Stimulated activated CD4-positive, alpha-beta T cell treated with anti-CD3 and anti-CD28 coated beads, Interleukin-2, amount 100 ng/mL, for 24 hours (primary cell): ENCODE data around the gene SOCS1.

Experiments used
- DNase-seq, 2 donors: peaks; one replicate each; pipeline ENCODE4 v3.0.0-alpha.2; 2020

Gene SOCS1

DNA sequence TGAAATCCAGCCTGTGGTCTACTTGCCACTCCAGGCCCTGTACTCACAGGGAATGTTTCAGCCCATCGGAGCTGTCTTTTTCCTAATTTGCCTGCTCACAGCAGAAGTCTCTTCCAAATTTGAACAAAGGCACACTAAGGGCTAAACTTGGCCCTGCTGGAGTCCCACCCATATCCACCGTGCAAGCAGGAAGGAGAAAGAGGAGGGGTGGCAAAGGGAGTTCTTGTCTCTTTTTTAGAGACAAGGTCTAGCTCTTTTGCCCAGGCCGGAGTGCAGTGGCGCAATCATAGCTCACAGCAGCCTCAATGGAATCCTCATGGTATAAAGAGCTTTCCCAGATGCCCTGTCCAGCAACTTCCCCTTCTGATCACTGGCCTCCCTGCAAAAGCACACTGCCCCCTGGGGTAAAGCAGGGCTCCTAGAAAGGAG is 27.8 kb upstream of the SOCS1 start:
- DNase-seq = no peak

DNA sequence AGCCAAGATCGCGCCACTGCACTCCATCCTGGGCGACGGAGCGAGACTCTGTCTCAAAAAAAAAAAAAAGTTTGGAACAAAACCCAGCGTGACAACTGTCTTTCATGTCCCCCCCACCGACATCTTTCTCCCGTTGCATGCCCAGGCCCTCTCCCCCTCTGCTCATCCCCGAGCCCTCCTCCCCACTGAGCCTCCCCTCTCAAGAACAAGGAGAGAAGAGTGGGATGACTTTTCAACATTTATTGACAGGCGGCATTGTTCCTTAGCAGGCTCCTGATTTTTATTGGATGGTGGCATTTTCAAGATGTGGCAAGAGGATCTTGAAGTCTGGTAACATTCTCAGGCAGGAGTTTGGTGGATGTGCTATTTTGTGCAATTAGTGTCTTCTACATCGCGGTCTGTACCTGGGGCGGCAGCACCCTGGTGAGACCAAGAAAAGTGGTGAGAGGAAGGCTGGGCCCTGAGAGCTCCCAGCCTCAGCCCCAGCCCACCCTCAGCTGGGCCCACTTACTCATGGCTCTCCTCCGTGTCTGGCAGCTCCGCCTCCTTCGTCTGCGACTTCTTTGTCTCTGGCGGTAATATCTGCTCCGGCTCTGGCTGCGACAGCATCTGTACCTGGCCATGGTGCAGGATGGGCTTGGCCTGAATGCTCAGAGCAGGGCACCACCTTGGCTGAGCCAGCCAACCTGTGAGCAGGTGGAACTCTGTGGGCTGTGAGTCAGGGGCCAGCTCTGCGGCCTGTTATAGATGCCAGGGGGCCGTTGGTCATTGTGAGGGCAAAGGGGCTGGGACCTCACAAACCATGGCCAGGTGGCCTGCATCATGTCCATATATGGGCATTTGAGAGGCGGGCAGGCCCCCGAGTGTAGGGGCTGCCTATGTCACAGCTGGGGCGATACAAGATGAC is 24.9 kb upstream of the SOCS1 start, which contains the start of gene PRM1:
TSS of gene PRM1 (minus strand) at position 715 of the 907 bp plus-strand sequence. CDS start at position 623, 92 bp downstream.
- DNase-seq = no peak

GRCh38 chr16:11278681-11279628 is 23.0 kb upstream of the SOCS1 start:
- DNase-seq = no peak

DNA sequence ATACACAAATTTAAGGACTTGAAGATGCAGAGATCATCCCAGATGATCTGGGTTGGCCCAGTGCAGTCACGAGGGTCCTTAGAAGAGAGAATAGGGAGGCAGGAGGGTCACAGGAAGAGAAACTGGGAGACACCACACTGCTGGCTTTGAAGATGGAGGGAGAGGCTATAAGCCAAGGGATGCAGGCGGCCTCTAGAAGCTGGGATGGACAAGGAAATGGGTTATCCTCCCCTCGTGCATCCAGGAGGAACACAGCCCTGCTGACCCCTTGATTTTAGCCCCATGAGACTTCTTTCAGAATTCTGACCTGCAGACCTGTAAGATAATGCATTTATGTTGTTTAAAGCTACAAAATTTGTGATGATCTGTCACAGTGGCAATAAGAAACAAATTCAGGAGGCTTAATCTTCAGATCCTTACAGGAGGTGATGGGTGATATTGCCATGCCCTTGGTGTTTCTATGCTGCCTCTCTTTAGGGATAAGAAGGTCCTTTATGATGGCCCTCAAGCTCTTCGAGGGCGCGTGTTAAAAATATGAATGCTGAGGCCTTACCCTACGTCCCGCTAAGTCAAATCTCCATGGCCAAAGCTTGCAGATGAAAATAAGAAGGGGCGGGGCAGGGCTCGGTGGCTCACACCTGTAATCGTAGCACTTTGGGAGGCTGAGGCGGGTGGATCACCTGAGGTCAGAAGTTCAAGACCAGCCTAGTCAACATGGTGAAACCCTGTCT is 21.8 kb upstream of the SOCS1 start:
- DNase-seq = no peak

- DNase-seq = no peak
These were observed 21.0 kb upstream of the SOCS1 start for GRCh38 chr16:11276896-11277593.

- no peak for DNase-seq
These were observed 20.3 kb upstream of the SOCS1 start, which contains the start of gene PRM2 for GRCh38 chr16:11276143-11276895. PRM2 (minus strand) TSS chr16:11276480; CDS start chr16:11276370, 110 bp downstream.

DNA sequence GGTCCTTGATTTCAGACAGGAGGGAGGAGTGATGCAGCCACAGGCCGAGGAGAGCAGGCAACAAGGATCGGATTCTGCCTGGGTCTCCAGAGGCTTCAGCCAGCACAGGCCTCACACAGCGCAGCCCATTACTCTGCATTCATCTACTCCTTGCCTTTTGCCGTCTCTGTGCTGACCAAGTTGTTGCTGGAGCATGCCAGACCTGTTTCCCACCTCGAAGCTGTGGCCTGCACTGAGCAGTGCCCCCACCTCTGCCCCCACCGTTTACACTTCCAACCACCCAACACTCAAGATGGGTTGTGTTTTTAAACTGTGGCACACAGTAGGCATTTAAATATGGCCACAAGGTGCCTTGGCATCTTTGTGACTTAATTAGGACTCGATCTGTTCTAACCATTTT is 19.0 kb upstream of the SOCS1 start:
- DNase-seq = no peak

DNA sequence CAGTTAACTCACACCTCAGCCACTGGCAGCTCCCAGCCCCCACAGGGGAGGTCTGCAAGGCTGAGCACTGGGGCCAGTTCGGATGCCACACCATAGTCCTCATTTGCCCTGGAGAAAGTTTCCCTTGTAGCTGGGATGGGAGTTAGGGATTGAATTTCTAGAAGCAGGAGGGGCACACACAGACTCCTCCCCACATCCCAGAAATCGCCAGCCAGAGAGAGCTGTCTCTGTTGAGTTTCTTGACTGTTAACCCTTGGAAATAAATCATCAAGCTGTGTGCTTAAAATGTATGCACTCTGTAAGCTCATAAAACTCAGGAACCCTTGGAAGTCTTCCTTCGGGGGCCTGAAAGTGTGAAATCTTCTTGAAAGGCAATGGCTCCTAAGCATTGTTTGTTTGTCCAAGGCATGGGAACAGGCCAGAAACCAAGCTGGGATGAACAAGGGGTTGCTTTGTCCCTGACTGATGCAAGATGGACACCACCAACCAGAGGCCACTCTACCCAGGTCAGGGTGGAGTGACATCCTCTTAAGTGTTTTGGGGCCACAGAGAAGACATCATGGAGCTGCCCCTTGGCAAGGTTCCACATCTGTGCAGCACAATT is 17.8 kb upstream of the SOCS1 start:
- DNase-seq = no peak

- no peak for DNase-seq
These were observed 17.1 kb upstream of the SOCS1 start, which contains the start of gene PRM3 for GRCh38 chr16:11272921-11273720. PRM3 (minus strand) TSS chr16:11273629; CDS start chr16:11273595, 34 bp downstream.

DNA sequence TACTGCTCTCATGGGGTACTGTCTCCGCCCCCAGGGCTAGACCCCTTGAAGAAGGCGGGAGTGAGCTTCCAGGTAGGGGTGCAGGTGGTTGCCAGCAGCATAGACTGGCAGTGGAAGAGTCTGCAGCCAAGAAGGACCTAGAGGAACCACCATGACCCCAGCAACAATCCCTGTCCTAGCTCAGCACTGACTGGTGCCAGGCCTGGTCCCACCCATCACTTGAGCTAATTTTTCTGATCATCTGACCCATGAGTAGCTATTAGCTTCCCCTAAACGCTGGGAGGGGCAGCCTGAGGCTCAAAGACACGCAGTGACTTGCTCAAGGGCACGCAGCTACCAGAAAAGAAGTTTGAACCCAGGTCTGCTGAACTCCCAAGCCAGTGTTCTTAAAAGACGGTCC is 16.5 kb upstream of the SOCS1 start:
- no peak for DNase-seq

DNA sequence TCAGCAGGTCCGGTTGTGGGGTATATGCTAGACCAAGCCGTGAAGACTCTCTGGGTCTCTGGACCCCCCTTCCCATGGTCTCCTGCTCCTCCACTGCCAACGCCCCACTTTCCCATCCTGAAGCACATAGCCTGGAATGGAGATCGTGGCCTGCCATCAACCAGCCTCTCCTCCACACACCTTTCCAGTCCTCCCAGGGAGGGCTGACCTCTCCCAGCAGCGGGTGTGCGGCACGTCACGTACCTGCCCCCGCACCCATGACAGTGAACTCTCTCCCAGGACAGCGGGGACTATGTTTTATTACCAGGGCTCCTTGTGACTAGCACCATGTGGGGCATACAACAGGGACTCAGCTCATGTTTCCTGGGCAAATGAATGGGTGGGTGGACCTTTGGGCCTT is 15.6 kb upstream of the SOCS1 start:
- DNase-seq = no peak

DNA sequence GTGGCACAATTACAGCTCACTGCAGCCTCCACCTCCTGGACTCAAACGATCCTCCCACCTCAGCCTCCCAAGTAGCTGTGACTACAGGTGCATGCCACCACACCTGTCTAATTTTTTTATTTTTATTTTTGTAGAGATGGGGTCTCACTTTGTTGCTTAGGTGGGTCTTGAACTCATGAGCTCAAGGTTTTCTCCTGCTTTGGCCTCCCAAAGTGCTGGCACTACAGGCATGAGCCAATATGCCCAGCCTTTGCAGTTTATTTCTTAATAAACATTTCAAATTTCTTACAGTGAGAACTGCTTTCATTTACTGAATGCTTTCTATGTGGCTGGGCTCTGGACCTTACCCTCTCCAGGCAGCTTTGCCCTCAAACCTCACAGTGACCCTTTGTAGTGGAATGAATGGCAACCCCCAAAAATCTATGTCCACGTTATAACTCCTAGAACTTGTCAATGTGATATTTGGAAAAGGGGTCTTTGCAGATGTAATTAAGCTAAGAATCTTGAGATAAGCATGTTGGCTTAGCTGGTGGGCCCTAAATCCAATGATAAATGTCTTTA is 14.7 kb upstream of the SOCS1 start:
- DNase-seq = no peak

GRCh38 chr16:11268921-11269375 is 12.9 kb upstream of the SOCS1 start, which contains the start of gene TNP2:
TNP2 (minus strand) TSS chr16:11269325; CDS start chr16:11269262, 63 bp downstream.
- no peak for DNase-seq

- no peak for DNase-seq
These were observed 9.1 kb upstream of the SOCS1 start for GRCh38 chr16:11265124-11265523.

DNA sequence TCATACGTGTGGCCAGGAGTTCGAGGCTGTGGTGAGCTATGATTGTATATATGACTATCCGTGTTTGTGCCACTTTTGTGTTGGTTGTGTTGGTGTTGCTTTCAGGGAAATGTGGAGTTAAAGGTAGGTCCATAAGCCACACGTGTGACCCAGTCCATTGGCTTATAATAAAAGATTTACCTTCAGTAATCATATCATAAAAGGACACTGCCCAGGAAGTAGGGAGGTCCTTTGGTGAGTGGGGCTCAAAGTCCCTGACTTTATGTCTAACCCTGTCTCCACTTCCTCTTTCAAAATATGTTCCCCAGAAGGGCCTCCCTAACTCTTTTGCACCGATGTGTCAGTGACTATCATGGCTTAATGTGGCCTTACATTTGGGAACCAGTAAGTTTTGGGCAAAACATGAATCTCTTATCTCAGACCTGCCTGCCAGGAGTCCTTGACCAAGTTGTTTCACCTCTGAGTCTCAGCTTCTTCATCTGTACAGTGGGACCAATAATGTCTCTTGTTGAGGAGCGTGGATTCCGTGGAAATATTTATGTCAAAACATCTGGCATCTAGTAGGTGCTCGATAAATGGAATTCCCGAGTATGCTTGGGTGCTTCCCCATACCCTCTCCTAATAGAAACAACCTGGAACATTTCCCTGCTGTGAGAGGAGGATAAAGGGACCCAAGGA is 8.3 kb upstream of the SOCS1 start:
- DNase-seq = no peak

DNA sequence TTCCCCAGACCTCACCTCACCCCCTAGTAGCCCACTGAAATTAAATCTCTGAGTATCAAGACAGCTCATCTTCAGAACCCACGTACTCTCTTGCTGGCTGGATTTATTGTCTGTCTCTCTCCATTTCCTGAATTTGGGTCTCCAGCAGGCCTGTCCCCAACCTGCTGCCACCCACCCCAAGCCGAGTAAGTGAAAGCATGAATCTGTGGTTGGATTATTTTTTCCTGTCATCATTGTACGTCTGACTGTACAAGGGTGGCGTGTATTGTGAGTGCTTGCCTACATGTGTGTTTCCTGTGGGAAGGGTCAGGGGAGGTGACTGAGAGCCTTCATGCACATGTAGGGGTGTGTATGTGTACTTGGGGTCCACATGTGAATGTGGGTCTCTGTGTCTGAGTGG is 7.7 kb upstream of the SOCS1 start:
- peak; percentile 64 to 70 for DNase-seq

- no peak for DNase-seq
These were observed 6.9 kb upstream of the SOCS1 start for GRCh38 chr16:11262915-11263314.

DNA sequence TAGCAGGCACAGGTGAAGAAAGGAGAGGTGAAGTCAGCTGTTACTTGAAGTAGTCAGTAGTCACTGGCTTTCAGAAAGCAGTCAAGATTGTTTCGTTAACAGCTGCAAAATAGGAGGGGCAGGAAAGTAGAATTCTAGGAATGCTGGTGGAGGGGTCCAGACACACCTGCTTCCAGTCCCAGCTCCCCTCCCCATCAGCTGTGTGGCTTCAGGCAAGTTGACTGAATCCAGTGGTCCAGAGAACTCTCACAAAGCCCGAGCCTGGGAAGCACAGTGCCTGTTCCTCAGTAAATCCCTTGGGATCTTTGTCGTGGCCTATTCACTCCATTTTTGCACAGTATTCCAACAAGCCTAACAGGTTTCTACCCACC is 4.6 kb upstream of the SOCS1 start:
- DNase-seq = no peak
